ENCODE results near the gene RASGRP2. TPM values are rescaled to one million over a fixed set of nuclear protein-coding genes. Genes with fewer than 3 reads are reported as not detected.

Gene RASGRP2
- total and polyA plus RNA-seq, 2 of the 8 experiments (the other 6 are each of a cell fraction or from before 2014, with no cell fraction given) = 40.6 to 45.7 TPM

GRCh38 chr11:64710418-64711137, 33.4 kb downstream of the RASGRP2 start:
- H3K4me1 ChIP-seq (replicated peaks in 1 of 4; ENCODE audit: control insufficient read depth in 3 of 4, insufficient read depth in 4 of 4, low read length in 3 of 4) = peaks cover 12 to 23% (median 16%) of the 10 kb centered on the region in 4 experiments
- peak overlapping the region; percentile 59; the same call in 1 of the 2 replicates for H2AFZ ChIP-seq (ENCODE audit: low read length)
- ChIA-PET POLR2A (ENCODE audit: partially characterized antibody) (interaction anchor here (0.7 to 3.4 kb wide), 5 partner anchors 12 to 169 kb away, joined by 3 to 10 read pairs (median 5); no protein-coding TSS in a partner anchor), CTCF (ENCODE audit: partially characterized antibody) (interaction anchor here (0.6 to 4.2 kb wide), 8 partner anchors 11 to 63 kb away, joined by 3 to 30 read pairs (median 3); no protein-coding TSS in a partner anchor)
- H3K9me3 ChIP-seq (ENCODE audit: insufficient read depth in 2 of 2, low read depth in 1 of 2, low read length in 1 of 2) = no peaks in the 10 kb centered on the region
- no peak overlapping the region for H2BK120ac ChIP-seq (replicated peaks; ENCODE audit: low read depth, low read length)
- no peaks in the 10 kb centered on the region for H3K79me2 ChIP-seq (ENCODE audit: control insufficient read depth in 1 of 2, insufficient read depth in 2 of 2, low read length in 2 of 2)
- no peak overlapping the region for H3K18ac ChIP-seq (ENCODE audit: extremely low read depth, low read length)
- H3K27me3 ChIP-seq (replicated peaks in 1 of 4; ENCODE audit: control insufficient read depth in 3 of 4, extremely low read depth in 1 of 4, insufficient read depth in 3 of 4, low read length in 3 of 4) = peaks cover 12 to 45% (median 31%) of the 10 kb centered on the region in 4 experiments
- no peak overlapping the region for H4K5ac ChIP-seq (ENCODE audit: insufficient read length, low read depth, low read length)
- H2BK15ac ChIP-seq (ENCODE audit: low read length) = peak overlapping the region; percentile 97; the same call in 1 of the 2 replicates
- peak overlapping the region; percentile 97 for H2BK12ac ChIP-seq (ENCODE audit: low read depth, low read length)
- peaks cover 12% of the 10 kb centered on the region; the same call in 1 of the 2 replicates for H3K23me2 ChIP-seq (ENCODE audit: low read depth, low read length)
- no peak overlapping the region for H2AK5ac ChIP-seq (ENCODE audit: low read depth, low read length)
- no peak overlapping the region; the same call in 1 of the 2 replicates for H2BK20ac ChIP-seq (ENCODE audit: low read length)
- peaks cover 0 to 3% (median 0%) of the 10 kb centered on the region in 4 experiments; a peak in 1 of 8 replicates for H3K36me3 ChIP-seq (ENCODE audit: control insufficient read depth in 2 of 4, insufficient read depth in 4 of 4, low read length in 3 of 4)
- no peaks in the 10 kb centered on the region; the same call in 1 of the 2 replicates for H3K79me1 ChIP-seq (ENCODE audit: low read depth, low read length)
- H4K8ac ChIP-seq (ENCODE audit: extremely low read depth, insufficient read depth, low read length) = 0 out of 2 replicates have a peak overlapping the region, but pooled peaks have one; percentile 6
- H3K23ac ChIP-seq (ENCODE audit: insufficient read length) = no peak overlapping the region
- H3K14ac ChIP-seq (ENCODE audit: insufficient read length) = no peak overlapping the region
- H3K4ac ChIP-seq (replicated peaks; ENCODE audit: insufficient read length, low read depth, low read length) = no peak overlapping the region
- H3K4me2 ChIP-seq (ENCODE audit: insufficient read depth in 1 of 2, low read depth in 2 of 2, low read length in 2 of 2) = peak overlapping the region; percentile 66 to 80
- DNase-seq (ENCODE audit: low read depth in 1 of 2, low spot score in 2 of 2) = no peak
- WGBS, 2 experiments (ENCODE audit: extremely low coverage in 1 of 2, insufficient coverage in 1 of 2, insufficient read length in 1 of 2, insufficient replicate concordance in 2 of 2, low coverage in 1 of 2, low lambda C conversion rate in 2 of 2, missing lambda C conversion rate in 1 of 2) = 61% methylated on average over 13 of the region's 13 CpGs; no CpG with 5 or more reads in 1 of the 2 experiments
- no peak for FAIRE-seq
- peak overlapping the region; percentile 4 for H4K91ac ChIP-seq (replicated peaks; ENCODE audit: insufficient read length, low read length)
- no peak overlapping the region for H3K9ac ChIP-seq (replicated peaks in 1 of 4; ENCODE audit: extremely low read depth in 1 of 4, low read depth in 3 of 4, low read length in 3 of 4)
- TF ChIP-seq BCL11A (IDR thresholded peaks at IDR 0.05; ENCODE audit: low read depth in 2 of 2, low read length in 2 of 2) = no peak
- no peak for TF ChIP-seq SP2 (IDR thresholded peaks at IDR 0.05; ENCODE audit: low read length)
- TF ChIP-seq SAP30 (IDR thresholded peaks at IDR 0.05; ENCODE audit: insufficient read depth, insufficient replicate concordance, low read length) = no peak
- TF ChIP-seq KDM1A (IDR thresholded peaks at IDR 0.05; ENCODE audit: borderline replicate concordance, low read length) = no peak
- TF ChIP-seq POLR2A (IDR thresholded peaks at IDR 0.05; ENCODE audit: control extremely low read depth in 1 of 2, low read depth in 2 of 2, low read length in 2 of 2) = no peak
- TF ChIP-seq CTCF (IDR thresholded peaks at IDR 0.05; ENCODE audit: control extremely low read depth in 1 of 3, insufficient read depth in 1 of 3, low read depth in 1 of 3, low read length in 3 of 3) = no peak
- peaks cover 2 to 4% of the 10 kb centered on the region in 2 experiments for H4K20me1 ChIP-seq (replicated peaks in 1 of 2; ENCODE audit: control insufficient read depth in 1 of 2, insufficient read depth in 2 of 2, low read length in 2 of 2)
- peak overlapping the region; percentile 7 to 55 (median 23); a peak in 4 of 8 replicates for H3K4me3 ChIP-seq (ENCODE audit: extremely low read depth in 1 of 4, insufficient read depth in 2 of 4, low read depth in 3 of 4, low read length in 4 of 4)
- no peak overlapping the region for H3K56ac ChIP-seq (replicated peaks; ENCODE audit: insufficient read length, low read depth, low read length)
- H2BK5ac ChIP-seq (ENCODE audit: low read depth, low read length) = peak overlapping the region; percentile 15; the same call in 1 of the 2 replicates
- no peak overlapping the region for H3K27ac ChIP-seq (ENCODE audit: low read depth, low read length)
